Stimulated activated CD8-positive, alpha-beta memory T cell treated with anti-CD3 and anti-CD28 coated beads, Interleukin-4, amount 100 ng/mL, for 48 hours (primary cell): ENCODE measurements around the gene SHISA8.

Experiments used
- DNase-seq: peaks from one replicate; pipeline ENCODE4 v3.0.0-alpha.2; 2020

Gene SHISA8

GRCh38 chr22:41913842-41914534, 886 bp downstream of the SHISA8 start:
- no peak for DNase-seq

- no peak for DNase-seq
Observed at GRCh38 chr22:41913040-41913719, 1.7 kb downstream of the SHISA8 start.

- no peak for DNase-seq
Observed at GRCh38 chr22:41912338-41913039, 2.4 kb downstream of the SHISA8 start.

GRCh38 chr22:41911001-41911611, 3.8 kb downstream of the SHISA8 start:
- no peak for DNase-seq

GRCh38 chr22:41910050-41911000, 4.5 kb downstream of the SHISA8 start:
- DNase-seq = no peak

GRCh38 chr22:41909310-41910049, 5.4 kb downstream of the SHISA8 start:
- no peak for DNase-seq

- no peak for DNase-seq
Observed at GRCh38 chr22:41908411-41909309, 6.2 kb downstream of the SHISA8 start.

- no peak for DNase-seq
Observed at GRCh38 chr22:41907436-41908401, 7.2 kb downstream of the SHISA8 start.

GRCh38 chr22:41906822-41907221, 8.1 kb downstream of the SHISA8 start:
- DNase-seq = no peak

GRCh38 chr22:41905411-41906202, 9.3 kb downstream of the SHISA8 start:
- no peak for DNase-seq

GRCh38 chr22:41904450-41905410, 10.1 kb downstream of the SHISA8 start:
- DNase-seq = no peak

GRCh38 chr22:41902932-41903421, 11.9 kb downstream of the SHISA8 start:
- no peak for DNase-seq

- DNase-seq = no peak
Observed at GRCh38 chr22:41902016-41902415, 12.9 kb downstream of the SHISA8 start.

- no peak for DNase-seq
Observed at GRCh38 chr22:41900652-41901312, 14.1 kb downstream of the SHISA8 start.

GRCh38 chr22:41899992-41900651, 14.8 kb downstream of the SHISA8 start:
- DNase-seq = no peak

GRCh38 chr22:41899110-41899509, 15.8 kb downstream of the SHISA8 start:
- no peak for DNase-seq
